ENCODE data around the gene OSBPL5.
A peak's percentile ranks its signal among the peaks of the same experiment; 100 is the strongest.
"Not testable (repeated sequence)": the region's sequence is repeated elsewhere in the genome, so short reads cannot be mapped to it uniquely, and the experiment has no call there.

The OSBPL5 gene

DNA sequence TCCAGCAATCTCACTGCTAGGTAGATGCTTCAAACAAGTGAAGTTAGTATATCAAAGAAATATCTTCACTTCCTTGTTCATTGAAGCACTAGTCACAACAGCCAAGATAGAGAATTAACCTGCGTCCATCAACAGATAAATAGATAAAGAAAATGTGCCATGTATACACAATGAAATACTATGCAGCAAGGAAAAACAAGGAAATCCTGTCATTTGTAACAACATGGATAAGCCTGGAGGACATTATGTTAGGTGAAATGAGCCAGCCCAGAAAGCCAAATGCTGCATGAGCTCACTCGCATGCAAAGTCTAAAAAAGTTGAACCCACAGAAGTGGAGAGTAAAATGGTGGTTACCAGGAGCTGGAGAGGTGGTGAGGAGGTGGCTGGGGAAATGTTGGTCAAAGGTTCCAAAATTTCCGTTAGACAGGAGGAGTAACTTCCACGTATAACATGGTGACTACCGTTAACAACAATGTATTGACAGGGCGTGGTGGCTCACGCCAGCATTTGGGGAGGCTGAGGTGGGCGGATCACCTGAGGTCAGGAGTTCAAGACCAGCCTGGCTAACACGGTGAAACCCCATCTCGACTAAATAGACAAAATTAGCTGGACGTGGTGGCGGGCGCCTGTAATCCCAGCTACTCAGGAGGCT is 84.3 kb downstream of the OSBPL5 start:
- no peak for DNase-seq

DNA sequence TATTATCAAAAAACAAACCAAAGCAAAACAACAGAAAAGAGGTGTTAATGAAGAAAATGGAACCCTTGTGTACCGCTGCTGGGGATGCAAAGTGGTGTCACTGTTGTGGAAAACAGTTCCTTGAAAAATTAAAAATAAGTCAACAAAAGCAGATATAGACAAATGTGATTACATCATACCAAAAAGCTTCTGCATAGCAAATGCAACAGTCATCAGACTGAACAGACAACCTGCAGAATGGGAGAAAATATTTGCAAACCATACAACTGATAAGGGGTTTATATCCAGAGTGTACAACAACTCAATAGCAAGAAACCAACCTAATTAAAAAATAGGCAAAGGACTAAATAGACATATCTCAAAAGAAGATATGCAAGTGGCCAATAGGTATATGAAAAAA is 85.0 kb downstream of the OSBPL5 start:
- DNase-seq = no peak

DNA sequence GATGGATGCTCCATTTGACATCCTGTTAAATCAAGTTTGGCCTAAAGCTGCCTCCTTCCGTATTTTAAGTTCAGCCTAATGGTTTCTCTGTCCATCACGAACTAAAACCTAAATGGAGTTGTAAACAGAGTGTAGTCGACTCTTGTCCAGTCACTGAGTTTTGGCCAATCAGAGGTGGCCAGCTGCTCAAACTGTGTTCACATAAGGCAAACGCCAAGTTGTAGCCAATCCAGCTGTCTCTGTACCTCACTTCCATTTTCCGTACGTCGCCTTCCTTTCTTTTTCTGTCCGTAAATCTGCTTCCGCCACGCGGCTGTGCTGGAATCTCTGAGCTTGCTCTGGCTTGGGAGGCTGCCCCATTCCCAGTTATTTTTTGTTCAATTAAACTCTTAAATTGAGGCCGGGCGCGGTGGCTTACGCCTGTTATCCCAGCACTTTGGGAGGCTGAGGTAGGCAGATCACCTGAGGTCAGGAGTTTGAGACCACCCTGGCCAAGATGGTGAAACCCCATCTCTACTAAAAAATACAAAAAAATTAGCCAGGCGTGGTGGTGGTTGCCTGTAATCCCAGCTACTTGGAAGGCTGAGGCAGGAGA is 87.2 kb downstream of the OSBPL5 start:
- no peak for DNase-seq

DNA sequence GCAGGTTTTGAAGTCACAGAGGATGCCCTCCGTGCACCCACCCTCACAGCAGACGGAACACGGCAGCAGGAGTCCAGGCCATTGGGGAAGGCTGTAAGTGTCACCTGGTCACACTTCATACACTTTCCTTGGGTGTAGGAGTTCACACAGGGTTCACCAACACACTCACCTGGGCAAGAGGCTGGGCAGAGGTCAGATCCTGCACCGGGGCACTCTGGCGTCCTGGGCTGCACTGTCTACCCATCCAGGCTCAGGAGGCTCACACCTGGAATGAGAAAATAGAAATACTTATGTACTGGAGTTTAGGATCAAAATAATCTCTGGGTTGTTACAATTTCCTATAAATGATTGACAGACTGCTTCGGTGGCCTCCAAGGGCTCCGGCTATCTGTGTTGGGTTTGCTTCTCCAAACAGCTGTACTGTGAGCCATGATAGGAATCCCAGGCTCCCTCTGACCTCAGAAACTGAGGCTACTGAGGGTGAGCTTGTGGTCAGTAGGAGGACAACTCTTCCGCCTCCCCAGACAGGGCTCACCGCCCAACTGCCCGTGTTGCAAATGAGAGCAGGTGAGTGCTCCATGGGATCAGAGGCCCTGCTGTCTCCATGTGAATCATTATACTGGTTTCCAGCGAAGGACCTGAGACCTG is 87.8 kb downstream of the OSBPL5 start:
- no peak for DNase-seq

DNA sequence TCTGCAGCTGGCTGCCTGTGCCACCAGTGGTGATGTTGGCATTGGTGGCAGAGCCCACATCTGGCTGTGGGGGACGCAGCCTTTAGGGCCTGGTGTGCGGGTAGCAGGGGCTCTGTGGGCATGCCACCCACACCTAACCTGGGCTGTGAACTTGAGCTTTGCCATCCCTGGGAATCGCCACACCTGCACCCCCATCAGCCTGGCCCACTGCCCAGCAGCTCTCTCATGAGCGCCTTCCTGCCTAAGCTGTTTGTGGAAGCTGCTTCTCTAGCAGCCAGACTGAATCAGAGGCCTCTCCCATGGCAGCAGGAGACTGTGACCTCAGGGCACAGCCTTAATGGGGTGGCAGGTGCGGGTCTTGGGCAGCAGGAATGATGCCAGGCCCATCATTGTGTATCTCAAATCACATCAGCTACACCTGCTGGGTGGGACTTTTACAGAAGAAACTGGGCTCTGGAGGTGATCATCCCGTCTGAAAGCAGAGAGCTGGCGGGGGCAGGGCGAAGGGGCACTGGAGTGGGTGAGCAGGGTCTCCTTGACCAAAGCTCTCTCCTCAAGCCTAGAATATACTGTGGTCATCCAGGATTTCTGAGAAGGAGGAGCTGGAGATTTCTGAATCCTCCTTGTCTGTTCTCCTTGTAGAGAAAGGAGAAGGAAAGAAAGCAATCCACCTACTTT is 90.1 kb downstream of the OSBPL5 start:
- DNase-seq = no peak

DNA sequence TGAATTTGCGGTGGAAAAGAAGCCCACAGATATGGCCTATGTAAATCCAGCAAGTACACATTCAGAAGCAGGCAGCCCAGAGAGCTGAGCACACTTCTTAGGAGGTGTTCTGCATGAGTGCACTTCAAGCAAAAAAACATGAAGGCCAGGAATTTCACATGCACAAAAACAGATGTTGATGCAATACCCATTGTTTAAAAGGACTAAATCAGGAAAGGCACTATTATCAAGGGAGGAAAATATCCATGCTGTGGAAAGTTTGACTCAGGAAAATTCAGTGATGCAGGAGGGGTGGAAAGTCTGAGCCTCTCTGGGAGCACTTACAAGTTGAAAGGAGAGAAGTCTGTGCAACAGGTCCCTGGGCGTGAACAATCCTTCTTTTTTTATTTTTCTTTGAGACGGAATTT is 92.1 kb downstream of the OSBPL5 start:
- DNase-seq = no peak

DNA sequence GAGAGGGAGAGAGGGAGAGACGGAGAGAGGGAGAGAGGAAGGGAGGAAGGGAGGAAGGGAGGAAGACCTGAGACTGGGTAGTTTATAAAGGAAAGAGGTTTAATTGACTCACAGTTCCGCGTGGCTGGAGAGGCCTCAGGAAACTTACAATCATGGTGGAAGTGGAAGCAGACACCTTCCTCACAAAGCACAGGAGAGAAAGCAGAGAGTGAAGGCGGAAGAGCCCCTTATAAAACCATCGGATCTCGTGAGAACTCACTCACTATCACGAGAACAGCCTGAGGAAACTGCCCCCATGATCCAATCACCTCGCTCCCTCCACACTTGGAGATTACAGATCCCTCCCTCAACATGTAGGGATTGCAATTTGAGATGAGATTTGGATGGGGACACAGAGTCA is 95.7 kb downstream of the OSBPL5 start:
- no peak for DNase-seq

DNA sequence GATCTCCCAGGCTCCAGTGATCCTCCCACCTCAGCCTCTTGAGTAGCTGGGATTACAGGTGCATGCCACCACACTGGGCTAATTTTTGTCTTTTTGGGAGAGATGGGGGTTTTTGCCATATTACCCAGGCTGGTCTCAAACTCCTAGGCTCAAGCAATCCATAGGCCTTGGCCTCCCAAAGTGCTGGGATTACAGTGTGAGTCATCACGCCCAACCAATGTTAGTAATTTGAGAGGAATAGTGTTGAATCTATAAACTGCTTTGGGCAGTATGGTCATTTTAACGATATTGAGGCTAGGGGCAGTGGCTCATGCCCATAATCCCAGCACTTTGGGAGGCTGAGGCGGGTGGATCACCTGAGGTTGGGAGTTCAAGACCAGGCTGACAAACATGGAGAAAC is 98.8 kb downstream of the OSBPL5 start:
- not testable (repeated sequence) for DNase-seq

DNA sequence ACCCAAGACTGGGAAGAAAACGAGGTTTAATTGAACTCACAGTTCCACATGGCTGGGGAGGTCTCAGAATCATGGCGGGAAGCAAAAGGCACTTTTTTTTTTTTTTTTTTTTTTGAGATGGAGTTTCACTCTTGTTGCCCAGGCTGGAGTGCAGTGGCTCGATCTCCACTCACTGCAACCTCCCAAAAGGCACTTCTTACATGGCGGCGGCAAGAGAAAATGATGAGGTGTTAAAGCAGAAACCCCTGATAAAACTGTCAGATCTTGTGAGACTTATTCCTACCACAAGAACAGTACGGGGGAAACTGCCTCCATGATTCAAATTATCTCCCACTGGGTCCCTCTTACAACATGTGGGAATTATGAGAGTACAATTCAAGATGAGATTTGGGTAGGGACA is 100.4 kb downstream of the OSBPL5 start:
- DNase-seq = not testable (repeated sequence)

DNA sequence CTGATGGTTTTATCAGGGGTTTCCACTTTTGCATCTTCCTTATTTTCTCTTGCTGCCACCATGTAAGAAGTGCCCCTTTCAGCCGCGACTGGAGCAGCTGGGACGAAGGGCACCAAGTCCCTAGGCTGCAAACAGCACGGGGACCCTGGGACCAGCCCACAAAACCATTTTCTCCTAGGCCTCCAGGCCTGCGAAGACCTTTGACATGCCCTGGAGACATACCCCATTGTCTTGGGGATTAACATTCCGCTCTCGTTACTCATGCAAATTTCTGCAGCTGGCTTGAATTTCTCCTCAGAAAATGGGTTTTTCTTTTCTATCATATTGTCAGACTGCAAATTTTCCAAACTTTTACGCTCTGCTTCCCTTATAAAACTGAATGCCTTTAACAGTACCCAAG is 101.2 kb downstream of the OSBPL5 start:
- not testable (repeated sequence) for DNase-seq

DNA sequence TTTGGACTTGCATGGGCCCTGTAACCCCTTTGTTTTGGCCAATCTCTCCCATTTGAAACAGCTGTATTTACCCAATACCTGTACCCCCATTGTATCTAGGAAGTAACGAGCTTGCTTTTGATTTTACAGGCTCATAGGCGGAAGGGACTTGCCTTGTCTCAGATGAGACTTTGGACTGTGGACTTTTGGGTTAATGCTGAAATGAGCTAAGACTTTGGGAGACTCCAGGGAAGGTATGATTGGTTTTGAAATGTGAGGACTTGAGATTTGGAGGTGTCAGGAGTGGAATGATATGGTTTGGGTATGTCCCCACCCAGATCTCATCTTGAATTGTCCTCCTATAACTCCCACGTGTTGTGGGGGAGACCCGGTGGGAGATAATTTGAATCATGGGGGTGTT is 101.7 kb downstream of the OSBPL5 start:
- DNase-seq = not testable (repeated sequence)

DNA sequence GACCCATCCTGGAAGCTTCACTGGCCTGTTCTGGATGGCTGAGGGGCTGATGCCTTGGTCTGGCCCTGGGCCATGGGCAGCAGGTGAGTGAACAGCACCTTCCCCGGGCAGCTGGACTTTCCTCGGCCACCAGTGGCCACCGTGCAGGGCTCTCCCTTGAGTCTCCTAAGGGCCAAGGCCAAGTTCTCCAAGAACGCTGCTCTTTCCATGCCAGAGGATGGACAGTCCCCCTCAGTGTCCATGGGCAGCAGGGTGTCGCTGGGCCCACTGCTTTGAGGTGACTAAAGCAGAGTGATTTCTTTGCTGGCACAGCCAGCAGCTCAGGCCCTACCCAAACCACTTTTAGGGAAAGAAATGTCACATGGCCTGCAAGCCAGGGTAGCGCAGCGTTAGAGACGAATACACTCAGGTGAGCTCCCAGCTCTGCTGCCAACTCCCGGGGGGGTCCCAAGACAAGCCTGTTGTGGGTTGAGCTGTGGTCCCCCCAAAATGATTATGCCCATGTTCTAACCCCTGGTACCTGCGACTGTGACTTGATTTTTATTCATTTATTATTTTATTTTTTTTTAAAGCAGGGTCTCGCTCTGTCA is 104.6 kb downstream of the OSBPL5 start:
- no peak for DNase-seq

DNA sequence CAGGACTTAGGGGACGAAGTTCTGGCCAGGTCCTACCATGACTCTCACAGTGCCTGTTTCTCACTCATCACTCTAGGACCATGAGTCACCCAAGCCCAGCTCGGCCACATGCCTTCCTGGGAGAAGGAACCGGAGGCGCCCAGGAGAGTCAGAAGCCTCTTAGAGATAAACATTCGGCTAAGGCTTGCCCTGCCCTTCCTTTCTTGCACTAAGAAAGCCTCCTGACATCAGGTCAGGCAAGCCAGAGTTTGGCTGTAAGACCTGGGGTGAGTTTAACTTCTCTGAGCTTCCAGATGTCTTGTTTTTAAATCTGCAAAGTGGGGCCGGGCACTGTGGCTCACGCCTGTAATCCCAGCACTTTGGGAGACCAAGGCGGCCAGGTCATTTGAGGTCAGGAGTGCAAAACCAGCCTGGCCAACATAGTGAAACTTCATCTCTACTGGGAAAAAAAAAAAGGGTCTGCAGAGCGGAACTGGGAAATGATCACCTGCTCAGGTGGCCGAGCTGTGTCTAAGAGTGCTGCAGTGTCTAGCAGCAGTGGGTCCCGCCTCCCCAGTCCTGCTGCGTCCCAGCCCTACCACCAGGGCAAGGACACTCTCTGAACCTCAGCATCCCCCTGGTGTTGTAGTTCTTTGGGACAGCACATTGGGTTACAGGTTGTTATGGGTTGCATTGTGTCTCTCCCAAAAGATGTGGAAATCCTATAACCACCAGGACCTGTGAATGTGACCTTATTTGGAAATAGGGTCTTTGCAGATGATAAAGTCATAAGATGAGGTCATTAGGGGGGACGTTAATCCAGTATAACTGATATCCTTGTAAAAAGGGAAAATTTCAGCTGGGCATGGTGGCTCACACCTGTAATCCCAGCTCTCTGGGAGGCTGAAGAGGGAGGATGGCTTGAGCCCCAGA is 106.1 kb downstream of the OSBPL5 start:
- no peak for DNase-seq

DNA sequence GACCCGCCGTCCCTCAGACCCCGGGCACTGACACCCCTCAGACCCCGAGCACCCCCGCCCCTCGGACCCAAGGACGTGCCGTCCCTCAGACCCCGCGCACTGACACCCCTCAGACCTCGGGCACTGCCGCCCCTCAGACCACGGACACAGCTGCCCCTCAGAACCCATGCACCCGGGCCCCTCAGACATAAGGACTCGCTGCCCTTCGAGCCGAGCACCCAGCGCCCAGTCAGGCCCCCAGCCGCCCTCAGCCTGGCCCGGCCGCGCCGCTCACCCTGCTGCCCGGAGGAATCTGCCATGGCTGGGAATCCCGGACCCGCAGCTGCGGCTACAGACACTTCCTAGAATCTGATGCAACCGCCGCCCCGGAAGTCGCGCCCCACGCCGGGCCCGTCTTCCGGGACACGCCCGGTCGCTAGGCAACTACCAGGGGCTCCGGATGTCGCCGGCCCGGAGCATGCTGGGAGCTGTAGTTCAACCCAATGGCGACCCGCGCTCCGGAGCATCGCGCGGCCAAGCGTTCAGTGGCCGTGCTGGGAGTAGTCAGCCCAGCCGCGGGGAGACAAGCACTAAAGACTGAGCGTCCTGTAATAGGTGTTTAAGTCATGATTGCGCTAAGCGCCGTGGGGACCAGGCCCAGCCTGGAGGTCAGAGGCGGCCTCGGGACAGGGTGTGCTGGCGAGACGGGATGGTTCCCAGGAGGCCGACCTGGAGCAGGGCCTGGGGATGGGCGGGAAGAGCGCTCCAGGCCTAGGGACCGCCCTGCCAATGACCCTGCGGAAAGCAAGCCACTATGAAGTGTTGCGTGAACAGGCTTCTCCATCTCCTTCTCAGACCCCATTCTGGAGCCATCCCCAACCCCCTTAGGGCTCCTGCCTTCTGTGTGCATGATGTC is 107.8 kb downstream of the OSBPL5 start, which contains the start of gene CARS1:
Gene CARS1, minus strand, starts transcription at position 355 of the 895 bp plus-strand sequence. Its CDS starts 56 bp downstream, at position 299.
- DNase-seq = peak; percentile 95

DNA sequence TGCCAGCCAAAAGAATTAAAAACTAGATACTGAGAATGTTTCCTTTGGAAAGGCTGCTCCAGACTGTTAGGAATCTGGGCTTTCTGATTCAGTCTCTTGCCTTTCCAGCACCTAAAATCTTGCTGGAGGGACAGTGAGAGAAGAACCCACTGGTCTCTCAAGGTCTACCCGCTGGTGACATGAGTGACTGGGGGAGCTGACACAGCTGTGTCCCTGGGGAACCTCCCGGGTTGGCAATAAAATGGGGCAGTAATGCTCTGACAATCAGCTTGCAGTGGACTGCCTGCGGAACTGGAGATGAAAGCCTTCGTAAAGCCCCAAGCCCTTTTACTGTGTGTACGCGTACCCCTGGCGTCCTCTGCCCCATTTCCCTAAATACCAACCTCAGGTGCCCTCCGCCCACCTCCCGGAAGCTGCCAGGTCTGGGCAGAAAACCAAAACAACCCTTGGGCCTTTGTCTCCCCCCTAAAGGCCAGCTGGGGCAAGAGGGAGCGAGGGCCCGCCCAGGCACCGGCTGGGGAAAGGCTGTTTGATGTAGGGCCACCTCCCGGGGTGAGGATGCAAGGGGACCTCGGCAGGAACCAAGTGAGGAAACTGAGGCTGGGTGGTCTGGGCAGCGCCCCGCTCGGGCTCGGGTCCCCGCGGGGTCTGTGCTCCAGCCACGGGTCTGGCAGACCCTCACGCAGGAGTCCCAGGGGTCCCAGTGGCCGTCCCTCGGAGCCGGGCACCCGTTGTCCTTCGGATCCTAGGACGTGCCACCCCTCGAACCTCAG is 108.6 kb downstream of the OSBPL5 start:
- peak; percentile 40 for DNase-seq

DNA sequence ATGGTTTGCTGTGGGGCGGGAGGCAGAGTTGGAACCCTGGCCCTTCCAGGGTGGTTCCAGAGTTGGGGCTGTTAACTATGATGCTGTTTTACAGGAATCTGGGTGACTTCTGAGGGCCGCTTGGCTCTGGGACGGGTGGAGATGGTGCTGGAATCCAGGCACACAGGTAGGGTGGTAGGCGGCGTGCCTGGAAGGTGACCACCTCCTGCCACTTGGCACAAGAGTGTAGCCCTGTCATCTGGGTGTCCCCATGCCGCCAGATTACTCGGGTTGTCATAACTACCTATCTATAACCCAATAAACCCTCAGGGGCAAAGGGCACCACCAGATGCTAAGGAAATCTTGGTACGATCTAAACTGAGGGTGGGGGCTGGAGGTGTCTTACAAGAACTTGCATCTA is 109.2 kb downstream of the OSBPL5 start:
- no peak for DNase-seq

DNA sequence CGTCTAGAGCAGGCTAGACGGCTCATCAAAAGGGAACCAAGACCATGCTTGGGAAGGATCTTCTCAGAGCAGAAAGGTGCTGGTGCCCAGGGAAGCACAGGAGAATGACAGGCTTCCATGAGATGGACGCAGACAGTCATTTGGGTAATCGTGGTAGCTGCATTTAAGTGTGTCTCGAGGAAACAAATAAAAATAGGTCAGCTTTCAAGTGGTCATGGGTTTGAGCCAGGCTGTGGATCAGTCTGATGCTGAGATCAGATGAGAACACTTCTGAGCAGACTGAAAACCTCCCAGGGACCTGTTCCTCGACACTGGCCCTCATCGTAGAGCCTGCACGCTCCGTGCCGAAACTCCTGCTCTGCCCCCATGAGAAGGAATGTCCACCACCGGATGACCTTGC is 112.5 kb downstream of the OSBPL5 start:
- no peak for DNase-seq

DNA sequence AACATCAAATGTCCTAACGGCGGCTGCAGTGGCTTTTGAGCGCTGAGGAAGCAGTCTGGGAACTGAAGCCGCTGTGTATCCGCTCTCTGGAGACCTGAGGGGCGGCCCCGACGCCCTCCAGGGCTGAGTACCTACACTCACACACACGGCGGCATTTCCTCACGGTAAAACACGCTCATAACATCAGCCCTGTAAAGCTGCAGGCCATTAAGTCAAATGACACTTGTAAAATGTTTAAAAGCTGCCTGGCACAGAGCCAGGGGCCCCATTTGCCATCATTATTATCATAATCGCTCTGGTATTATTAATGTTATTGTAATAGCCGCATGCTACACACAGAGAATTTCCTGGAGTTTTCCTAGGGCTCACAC is 113.0 kb downstream of the OSBPL5 start:
- no peak for DNase-seq

DNA sequence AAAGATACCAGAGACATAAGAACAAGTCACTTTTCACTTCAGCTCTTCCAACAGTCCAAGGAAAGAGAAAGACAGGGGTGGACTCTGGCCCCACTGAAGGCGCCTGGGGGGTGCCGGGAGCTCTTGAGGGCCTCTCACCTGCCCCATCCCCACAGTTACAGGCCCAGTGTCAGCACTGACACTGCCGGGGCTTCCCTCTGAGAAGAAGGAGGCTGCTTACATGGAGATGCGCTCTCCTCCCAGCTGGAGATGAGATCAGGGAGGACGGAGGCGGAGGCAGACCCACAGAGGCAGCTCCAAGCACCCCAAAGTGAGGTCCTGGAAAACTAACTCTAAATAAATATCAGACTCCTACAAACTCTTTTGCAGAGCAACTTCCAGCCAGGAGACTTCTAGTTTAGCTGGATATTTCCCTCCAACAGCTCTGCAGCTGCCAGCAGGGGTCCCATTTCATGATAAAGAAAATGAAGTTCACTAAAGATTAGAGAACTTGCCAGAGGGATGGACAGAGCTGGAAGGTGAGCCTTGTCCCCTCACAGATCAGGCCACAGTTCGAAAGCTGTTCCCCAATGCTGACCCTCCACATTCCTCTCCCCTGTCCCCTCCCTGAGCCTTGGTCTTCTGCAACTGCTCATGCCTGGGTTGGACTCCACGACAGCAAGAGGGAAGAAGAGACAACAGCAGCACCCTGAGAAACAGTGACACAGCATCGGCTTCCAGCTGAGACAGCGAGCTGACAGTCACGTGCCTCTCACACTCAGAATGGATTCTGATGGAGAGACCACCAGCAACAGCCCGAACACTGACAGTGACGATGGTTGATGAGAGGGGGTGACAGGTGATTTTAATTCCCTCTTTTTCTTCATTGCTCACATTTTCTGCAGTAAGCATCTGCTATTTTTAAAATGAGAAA is 113.7 kb downstream of the OSBPL5 start:
- DNase-seq = no peak

Measured in activated naive CD4-positive, alpha-beta T cell treated with anti-CD3 and anti-CD28 coated beads, Interleukin-2, amount 50 U/mL, for 16 hours (primary cell).